ENCODE results near the gene POLR3E. TPM values are rescaled to one million over a fixed set of nuclear protein-coding genes. Genes with fewer than 3 reads are reported as not detected.

Gene POLR3E
- total RNA-seq, 1 donor from 2014 or later = 32.5 TPM

DNA sequence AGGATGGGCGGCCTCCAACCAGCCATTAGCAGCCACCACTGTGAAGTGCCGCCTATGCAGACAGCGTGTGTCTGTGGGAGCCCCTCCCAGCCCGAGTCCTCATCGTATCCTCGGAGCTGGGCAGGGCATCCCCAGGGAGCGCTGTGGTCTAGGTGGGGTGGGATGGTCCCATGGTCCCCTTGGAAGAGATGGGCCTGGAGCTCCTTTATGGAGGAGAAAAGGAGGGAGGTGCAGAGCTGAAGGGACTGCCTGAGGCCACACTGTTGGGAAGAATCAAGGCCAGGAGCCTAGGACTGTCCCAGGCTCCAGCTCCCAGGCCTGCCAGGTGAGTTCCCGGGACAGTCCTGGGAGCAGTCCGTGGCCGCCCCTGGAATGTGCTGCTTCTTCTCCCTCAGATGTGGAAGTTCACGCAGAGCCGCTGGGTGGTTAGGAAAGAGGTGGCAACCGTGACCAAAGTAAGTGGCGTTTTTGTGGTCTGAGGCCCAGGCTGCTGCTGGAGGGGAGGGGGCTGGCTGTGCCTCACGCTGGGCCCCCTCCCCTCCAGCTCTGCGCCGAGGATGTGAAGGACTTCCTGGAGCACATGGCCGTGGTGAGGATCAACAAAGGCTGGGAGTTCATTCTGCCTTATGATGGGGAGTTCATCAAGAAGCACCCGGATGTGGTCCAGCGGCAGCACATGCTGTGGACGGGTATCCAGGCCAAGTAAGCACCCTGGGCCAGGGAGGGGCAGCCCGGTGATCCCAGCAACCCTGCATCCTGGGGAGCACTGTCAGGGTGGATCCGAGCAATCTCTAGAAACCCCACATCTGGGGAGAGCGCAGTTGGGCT lies 27.0 kb downstream of the POLR3E start:
- no peak for FAIRE-seq
- no peak overlapping the region for H3K4me3 Mint-ChIP-seq (ENCODE audit: unreplicated experiment)

DNA sequence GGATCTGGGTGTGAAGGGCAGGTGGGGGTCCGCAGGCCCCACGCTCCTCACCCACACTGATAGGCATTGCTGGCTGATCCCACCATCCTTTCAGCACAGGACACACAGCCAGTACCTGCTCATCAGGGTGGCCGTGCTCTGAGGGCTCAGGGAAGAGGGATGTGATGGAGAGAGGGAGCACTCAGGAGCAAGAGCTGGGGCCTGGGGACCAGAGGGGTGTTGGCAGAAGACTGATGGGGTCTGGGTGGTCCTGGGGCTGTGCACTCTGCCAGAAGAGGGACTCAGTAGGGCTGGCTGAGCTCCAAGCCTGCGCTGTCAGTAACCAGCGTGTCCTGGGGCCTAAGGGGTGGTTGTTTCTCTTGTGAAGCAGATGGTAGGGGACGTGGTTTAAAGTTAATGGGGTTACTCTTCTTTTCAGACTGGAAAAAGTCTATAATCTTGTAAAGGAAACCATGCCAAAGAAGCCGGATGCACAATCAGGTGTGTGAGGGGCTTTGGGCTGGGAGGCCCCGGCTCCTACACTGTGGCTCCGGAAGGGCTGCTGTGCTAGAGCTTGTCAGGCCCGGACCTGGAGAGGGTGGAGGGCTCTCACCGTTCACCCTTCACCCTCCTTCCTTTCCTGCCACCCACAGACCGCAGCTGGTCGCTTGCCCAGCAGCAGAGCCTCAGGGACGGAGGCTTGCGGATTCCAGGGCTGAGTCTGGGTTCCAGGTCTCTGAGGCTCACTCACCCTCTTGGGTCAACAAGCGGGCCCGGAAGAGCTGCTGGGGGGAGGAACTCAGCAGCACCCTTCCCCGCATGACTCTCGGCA lies 27.8 kb downstream of the POLR3E start:
- Mint-ChIP-seq H3K4me1 (ENCODE audit: low read depth, unreplicated experiment) (no peaks in the 10 kb centered on the region), H3K36me3 (ENCODE audit: low read depth, unreplicated experiment) (peaks cover 9% of the 10 kb centered on the region), H3K9me3 (ENCODE audit: unreplicated experiment) (no peaks in the 10 kb centered on the region), H3K27ac (ENCODE audit: unreplicated experiment) (no peak overlapping the region), H3K4me3 (ENCODE audit: unreplicated experiment) (no peak overlapping the region), H3K27me3 (ENCODE audit: low read depth, unreplicated experiment) (no peaks in the 10 kb centered on the region)
- Histone ChIP-seq H3K4me3 (ENCODE audit: insufficient read depth, low read depth, low read length) (no peak overlapping the region), H3K9ac (ENCODE audit: low read length) (no peak overlapping the region), H3K27me3 (ENCODE audit: insufficient read depth, low read length) (no peaks in the 10 kb centered on the region), H3K27ac (ENCODE audit: low read depth, low read length) (no peak overlapping the region), H3K4me1 (ENCODE audit: insufficient read depth, low read length) (no peaks in the 10 kb centered on the region), H4K20me1 (ENCODE audit: insufficient read depth, low read length) (peaks cover 58% of the 10 kb centered on the region), H3K79me2 (ENCODE audit: insufficient read depth, low read length) (peaks cover 5% of the 10 kb centered on the region), H2AFZ (ENCODE audit: low read depth, low read length) (no peak overlapping the region), H3K9me3 (ENCODE audit: insufficient read depth, low read depth, low read length) (no peaks in the 10 kb centered on the region), H3K4me2 (ENCODE audit: low read length) (no peak overlapping the region), H3K36me3 (ENCODE audit: insufficient read depth, low read length) (peaks cover 9% of the 10 kb centered on the region)
- no peak for TF ChIP-seq EZH2 (IDR thresholded peaks at IDR 0.05; ENCODE audit: insufficient read depth, low read length)
- no peak for TF ChIP-seq CTCF (IDR thresholded peaks at IDR 0.05; ENCODE audit: insufficient read depth, low read depth, low read length)
- DNase-seq (ENCODE audit: low read depth) (no peak), FAIRE-seq (no peak)

More for the DNA sequence above, 27.0 kb downstream of the POLR3E start:
- H4K20me1 ChIP-seq (ENCODE audit: insufficient read depth, low read length) = peaks cover 54% of the 10 kb centered on the region
- H3K27me3 Mint-ChIP-seq (ENCODE audit: low read depth, unreplicated experiment) = no peaks in the 10 kb centered on the region
- no peaks in the 10 kb centered on the region for H3K4me1 ChIP-seq (ENCODE audit: insufficient read depth, low read length)
- no peak for DNase-seq (ENCODE audit: low read depth)
- TF ChIP-seq CTCF (IDR thresholded peaks at IDR 0.05; ENCODE audit: insufficient read depth, low read depth, low read length) (no peak), EZH2 (IDR thresholded peaks at IDR 0.05; ENCODE audit: insufficient read depth, low read length) (no peak)
- H3K4me3 ChIP-seq (ENCODE audit: insufficient read depth, low read depth, low read length) = no peak overlapping the region
- H3K9ac ChIP-seq (ENCODE audit: low read length) = no peak overlapping the region
- H2AFZ ChIP-seq (ENCODE audit: low read depth, low read length) = no peak overlapping the region
- peaks cover 8% of the 10 kb centered on the region for H3K36me3 Mint-ChIP-seq (ENCODE audit: low read depth, unreplicated experiment)
- H3K27me3 ChIP-seq (ENCODE audit: insufficient read depth, low read length) = no peaks in the 10 kb centered on the region
- H3K4me1 Mint-ChIP-seq (ENCODE audit: low read depth, unreplicated experiment) = no peaks in the 10 kb centered on the region
- H3K4me2 ChIP-seq (ENCODE audit: low read length) = no peak overlapping the region
- no peaks in the 10 kb centered on the region for H3K9me3 ChIP-seq (ENCODE audit: insufficient read depth, low read depth, low read length)
- peaks cover 4% of the 10 kb centered on the region for H3K36me3 ChIP-seq (ENCODE audit: insufficient read depth, low read length)
- H3K9me3 Mint-ChIP-seq (ENCODE audit: unreplicated experiment) = no peaks in the 10 kb centered on the region
- peaks cover 5% of the 10 kb centered on the region for H3K79me2 ChIP-seq (ENCODE audit: insufficient read depth, low read length)
- H3K27ac Mint-ChIP-seq (ENCODE audit: unreplicated experiment) = no peak overlapping the region
- H3K27ac ChIP-seq (ENCODE audit: low read depth, low read length) = no peak overlapping the region

All from astrocyte (in vitro differentiated cells and primary cell).